ENCODE measurements around the gene GABRD.
"Not testable (repeated sequence)": the region's sequence is repeated elsewhere in the genome, so short reads cannot be mapped to it uniquely, and the experiment has no call there.

GABRD gene, protein sequence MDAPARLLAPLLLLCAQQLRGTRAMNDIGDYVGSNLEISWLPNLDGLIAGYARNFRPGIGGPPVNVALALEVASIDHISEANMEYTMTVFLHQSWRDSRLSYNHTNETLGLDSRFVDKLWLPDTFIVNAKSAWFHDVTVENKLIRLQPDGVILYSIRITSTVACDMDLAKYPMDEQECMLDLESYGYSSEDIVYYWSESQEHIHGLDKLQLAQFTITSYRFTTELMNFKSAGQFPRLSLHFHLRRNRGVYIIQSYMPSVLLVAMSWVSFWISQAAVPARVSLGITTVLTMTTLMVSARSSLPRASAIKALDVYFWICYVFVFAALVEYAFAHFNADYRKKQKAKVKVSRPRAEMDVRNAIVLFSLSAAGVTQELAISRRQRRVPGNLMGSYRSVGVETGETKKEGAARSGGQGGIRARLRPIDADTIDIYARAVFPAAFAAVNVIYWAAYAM

DNA sequence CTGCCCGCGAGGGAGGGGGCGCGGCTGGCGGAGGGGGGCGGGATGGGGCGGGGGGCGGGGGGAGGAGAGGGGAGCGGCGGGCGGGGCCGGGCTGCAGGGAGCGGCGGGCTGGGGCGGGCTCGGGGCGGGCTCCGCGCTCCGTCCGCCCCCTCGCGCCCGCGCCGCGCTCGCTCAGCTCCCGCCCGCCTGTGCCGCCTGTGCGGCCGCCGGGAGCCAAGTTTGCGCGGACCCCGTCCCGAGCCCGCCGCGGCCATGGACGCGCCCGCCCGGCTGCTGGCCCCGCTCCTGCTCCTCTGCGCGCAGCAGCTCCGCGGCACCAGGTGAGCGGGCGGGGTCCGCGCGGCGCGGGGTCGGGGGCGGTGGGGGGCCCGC is at the start of gene GABRD:
Gene GABRD, plus strand, starts transcription at position 174 of the 372 bp plus-strand sequence. Its CDS starts 79 bp downstream, at position 253.
- no peak for DNase-seq (ENCODE audit: low spot score)

DNA sequence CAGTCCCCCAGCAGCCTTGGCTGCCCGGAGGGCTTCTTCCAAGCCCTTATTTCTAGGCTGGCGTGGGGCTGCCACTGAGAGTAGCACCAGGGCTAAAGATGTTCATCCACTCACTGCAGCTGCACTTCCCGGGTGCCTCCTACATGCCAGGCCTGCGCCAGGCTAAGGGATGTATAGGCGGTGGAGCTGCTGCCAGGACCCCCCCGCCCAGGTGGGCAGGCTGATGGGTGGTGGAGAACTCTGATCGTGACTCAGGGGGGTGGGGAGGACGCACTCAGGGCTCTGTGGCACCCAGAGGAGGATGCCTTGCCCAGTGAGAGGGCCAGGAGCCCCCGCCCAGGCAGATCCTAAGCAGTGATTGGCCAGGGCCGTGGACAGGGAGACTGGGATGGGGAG is 49.6 kb upstream of the GABRD start:
- DNase-seq (ENCODE audit: low spot score) = no peak

DNA sequence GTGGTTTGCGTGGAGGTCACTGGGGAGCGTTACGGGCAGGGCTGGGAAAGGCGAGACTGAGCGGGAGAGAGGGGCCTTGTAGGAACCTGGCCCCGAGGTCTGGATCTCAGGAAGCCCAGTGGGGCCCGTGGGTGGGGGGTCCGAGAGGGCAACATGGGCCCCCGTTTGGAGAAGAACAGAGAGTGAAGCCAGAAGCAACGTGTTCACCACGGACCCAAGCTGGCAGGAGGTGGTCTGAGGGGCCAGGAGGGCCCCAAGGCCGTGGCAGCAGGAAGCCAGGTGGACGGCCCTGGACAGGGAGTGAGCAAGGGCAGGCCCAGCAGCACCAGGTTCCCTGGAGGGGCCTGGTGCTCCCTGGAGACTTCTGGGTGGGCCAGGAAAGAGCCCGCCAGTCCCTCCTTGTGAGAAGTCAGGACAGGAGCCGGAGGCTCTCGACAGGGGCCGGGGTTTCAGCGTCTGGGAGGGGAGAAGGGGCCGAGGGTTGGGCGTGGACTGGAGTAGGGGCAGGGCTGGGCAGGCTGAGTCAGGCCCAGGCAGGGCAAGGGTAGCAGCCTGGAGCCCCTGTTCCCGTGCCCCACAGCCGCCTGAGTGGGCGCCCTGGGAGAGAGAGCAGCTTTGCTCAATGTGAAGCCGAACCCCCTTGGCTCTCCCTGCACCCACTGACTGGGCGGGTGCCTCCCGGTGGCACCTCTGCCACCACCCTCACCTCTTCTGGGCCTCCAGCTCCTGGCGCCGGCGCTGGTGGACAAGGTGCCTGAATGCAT is 49.0 kb upstream of the GABRD start:
- DNase-seq (ENCODE audit: low spot score) = no peak

DNA sequence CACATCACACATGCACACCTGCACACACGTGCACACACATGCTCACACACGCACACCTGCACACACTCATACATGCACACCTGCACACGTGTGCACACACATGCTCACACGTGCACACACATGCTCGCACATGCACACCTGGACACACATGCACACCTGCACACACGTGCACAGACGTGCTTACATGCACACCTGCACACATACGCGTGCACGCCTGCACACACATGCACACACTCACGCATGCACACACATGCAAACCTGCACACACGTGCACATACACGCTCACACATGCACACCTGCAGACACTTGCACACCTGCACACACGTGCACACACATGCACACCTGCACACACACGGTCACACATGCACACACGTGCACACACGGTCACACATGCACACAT is 48.1 kb upstream of the GABRD start:
- DNase-seq (ENCODE audit: low spot score) = no peak

DNA sequence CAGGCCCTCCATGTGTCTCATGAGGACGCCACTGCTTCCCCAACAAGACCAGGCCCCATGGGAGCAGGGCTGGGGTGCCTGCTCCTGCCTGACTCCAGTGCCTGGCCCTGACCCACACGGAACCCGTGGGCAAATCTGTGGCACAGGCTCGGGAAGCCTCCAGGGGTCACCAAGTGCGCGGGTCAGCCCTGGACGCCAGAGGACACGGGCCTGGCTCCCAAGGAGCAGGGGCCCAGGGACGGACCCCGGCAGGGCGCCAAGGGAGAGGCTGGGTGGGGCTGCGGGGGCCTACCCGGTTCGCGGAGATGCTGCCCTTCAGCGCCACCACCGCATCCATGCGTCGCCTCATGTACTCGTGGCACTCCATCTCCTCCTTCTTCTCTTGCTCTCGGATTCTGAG is 47.5 kb upstream of the GABRD start:
- no peak for DNase-seq (ENCODE audit: low spot score)

DNA sequence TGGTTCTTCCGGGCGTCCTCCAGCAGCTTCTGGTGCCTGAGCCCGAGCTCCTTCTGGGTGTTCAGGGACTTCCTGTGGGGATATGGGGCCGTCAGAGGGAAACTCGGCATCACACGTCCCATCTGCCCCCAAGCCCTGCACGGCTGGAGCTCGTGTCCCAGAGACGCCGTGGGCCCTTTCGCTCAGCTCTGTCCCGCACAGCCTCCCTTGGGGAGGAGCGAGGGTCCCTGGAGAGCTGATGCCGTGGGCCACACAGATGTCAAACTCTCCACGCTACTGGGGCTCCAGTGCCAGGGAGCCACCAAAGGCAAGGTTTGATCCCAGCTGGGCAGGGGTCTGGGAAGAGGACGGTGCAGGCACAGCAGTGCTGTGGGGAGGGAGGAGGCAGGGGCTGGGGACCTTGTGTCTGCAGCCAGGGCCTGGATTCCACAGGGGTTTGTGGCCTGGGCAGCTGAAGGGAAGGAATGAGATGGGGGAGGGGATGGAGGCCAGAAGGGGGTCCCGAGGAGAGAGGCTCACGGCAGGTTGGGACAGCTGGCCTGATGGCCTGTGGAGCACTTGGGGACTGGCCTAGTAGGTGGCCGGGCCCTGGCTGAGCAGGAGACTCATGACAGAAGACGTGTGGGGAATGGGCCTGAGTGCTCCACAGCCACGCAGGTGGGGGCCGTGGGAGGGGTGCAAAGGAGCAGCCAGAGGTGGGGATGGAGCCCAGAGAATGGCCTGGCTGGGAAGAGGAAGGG is 46.0 kb upstream of the GABRD start:
- DNase-seq (ENCODE audit: low spot score) = no peak

DNA sequence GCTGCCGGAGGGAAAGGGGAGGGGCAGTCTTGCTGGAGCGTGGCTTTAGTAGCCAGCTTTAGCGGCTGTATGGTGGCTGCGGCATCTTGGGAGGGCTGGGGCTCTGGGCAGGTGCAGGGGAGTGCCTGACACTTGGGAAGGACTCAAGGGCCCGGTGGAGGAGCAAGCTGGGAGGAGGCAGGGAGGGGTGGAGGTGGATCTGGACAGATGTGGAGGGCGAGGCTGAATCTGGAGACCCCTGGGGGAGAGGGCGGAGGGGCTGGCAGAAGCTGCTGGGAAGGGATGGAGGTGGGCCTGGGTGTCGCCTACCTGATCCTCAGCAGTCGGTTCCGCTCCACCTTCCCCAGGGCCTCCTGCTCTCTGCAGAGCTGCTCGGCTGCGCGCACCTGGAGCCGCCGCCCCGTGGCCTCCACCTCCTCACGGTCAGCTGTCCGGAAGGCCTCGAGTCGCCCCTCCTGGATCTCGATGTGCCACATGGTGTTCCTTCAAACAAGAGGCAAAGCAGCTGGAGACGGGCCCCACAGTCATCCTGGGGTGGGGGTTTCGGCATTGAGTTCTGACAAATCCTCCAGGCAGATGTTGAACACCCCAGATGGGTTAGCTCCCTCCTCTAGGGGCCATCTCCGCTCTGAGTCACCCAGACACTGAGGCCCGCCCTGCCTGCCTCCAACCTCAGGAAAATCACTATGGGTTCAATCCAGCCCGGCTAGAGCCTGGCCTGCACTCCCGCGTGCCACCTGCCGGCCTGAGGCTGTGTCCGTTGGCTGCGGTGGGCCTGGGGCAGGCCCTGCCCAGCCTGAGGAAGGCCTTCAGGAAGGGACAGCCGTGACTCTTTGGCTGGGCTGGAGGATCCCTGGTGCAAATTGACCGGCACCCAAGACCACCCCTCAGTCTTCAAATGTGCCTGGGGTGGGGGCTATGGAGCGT is 45.2 kb upstream of the GABRD start:
- DNase-seq (ENCODE audit: low spot score) = no peak

DNA sequence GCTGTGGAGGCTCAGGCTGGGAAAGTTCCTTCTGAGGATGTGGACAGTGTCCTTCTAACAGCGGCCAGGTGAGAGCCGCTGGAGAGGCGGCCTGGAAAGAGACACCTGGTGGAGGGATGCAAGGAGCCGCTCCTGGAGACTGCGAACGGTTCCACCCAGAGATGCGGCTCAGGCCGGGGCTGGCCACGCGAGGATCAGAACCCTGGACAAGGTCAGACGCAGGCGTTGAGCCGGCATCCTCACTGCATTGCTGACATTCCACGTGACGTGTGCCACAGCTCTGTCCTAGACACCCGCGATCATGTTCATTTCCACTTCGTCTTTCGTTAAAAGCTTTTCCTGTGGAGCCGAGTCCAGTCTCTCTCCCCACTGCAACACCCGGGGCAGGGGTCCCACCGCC is 44.3 kb upstream of the GABRD start:
- no peak for DNase-seq (ENCODE audit: low spot score)

DNA sequence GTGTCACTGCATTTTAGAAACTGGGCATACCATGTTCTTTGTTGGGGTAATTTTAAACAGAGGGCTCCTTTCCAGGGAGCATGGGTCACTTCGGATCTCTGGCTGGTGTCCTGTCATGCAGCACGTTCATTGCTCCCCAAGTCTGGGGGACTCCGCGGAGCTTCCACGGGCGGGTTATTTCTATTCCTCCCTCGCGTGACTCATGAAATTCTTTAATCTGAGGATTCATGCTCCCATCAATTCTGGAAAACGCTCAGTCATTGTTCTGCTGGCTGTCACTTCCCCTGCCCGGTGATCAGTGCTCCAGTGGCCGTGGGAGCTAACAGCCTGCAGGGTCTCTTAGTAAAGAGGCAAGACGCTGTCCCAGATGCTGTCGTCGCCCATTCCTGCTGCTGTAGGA is 43.6 kb upstream of the GABRD start:
- no peak for DNase-seq (ENCODE audit: low spot score)

DNA sequence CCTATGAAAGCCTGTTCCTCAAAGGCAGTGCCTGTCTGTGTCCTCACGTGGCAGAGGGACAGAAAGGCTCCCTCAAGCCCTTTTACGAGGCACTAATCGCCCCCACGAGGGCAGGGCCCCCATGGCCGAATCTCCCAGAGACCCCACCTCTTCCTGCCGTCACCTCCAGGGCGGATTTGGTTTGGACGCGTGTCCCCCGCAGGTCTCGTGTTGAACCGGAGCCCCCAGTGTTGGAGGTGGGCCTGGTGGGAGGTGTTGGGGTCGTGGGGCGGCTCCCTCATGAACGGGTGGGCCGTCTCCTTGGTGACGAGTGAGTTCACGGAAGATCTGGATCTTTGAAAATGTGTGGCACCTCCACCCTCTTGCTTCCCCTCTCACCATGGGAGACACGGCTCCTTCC is 43.1 kb upstream of the GABRD start:
- DNase-seq (ENCODE audit: low spot score) = no peak

DNA sequence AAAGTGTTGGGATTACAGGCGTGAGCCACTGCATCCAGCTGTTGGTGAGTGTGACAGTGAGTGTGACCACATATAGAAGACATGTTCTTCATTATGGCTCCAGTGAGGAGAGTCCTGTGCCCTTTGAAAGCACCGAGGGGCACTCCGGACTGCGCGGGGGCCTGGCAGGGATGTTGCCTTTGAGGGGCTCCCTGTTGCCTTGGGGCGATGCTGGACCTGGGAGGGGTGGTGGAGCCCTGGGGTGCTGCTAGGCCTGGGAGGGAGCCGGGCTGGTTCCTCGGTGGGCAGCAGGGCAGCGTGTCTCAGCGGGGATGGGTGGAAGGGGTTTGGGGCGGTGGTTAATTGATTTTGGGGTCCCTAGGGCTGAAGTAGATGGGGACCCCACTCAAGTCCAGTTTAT is 41.0 kb upstream of the GABRD start:
- no peak for DNase-seq (ENCODE audit: low spot score)

DNA sequence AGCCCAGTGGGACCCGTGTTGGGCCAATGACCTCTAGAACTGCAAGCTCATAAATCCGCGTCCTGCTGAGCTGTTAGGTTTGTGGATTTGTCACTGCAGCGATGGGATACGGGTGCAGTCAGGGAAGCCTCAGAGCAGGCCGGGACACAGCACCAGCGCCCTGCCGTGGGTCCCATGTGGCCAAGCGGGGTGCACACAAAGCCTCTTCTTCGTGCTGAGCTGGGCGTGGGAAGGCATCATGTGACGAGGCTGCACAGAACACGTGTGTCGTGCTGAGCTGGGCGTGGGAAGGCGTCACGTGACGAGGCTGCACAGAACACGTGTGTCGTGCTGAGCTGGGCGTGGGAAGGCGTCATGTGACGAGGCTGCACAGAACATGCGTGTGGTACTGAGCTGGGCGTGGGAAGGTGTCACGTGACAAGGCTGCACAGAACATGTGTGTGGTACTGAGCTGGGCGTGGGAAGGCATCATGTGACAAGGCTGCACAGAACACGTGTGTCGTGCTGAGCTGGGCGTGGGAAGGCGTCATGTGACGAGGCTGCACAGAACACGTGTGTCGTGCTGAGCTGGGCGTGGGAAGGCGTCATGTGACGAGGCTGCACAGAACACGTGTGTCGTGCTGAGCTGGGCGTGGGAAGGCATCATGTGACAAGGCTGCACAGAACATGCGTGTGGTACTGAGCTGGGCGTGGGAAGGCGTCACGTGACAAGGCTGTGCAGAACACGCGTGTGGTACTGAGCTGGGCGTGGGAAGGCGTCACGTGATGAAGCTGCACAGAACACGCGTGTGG is 40.3 kb upstream of the GABRD start:
- DNase-seq (ENCODE audit: low spot score) = not testable (repeated sequence)

DNA sequence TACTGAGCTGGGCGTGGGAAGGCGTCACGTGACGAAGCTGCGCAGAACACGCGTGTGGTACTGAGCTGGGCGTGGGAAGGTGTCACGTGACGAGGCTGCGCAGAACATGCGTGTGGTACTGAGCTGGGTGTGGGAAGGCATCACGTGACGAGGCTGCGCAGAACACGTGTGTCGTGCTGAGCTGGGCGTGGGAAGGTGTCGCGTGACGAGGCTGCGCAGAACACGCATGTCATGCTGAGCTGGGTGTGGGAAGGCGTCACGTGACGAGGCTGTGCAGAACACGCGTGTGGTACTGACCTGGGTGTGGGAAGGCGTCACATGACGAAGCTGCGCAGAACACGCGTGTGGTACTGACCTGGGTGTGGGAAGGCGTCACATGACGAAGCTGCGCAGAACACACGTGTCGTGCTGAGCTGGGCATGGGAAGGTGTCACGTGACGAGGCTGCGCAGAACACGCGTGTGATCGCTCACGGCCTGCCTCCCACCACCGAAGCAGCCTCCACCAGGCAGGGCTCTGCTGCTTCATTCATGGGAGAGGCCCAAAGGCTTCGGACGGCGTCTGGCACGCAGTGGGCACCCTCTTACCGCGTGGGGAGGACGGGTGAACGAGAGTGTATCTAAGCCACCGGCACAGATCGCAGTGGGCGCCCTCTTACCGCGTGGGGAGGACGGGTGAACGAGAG is 39.5 kb upstream of the GABRD start:
- DNase-seq (ENCODE audit: low spot score) = no peak

DNA sequence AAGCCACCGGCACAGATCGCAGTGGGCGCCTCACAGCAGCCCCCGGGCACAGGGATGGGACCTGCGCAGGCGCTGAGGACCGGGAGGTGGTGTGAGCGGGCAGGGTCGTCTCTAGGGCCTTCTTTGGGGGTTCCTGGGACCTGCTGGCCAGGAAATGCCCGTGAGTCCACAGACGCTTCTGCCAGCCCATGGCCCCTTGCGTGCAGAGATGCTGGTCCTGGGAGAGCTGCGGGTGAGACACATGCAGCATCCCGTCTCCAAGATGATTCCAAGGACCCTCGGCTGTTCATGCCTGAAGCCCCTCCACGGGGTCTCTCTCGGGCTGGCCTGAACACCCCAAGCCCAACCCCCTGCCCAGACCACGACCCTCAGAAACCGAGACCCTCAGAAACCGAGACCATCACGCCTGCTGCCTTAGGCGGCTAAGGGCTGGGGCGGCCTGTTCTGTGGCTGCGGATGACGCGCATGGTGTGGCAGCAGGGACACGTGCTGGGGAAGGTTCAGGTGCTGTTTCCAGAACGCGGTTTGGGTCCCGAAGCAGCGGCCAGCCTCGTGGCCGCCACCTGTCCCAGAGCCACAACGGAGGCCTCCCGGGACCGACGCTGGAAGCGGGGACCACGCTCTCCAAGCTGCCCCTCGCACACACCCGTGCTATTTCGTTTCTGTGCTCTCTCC is 38.5 kb upstream of the GABRD start:
- no peak for DNase-seq (ENCODE audit: low spot score)

DNA sequence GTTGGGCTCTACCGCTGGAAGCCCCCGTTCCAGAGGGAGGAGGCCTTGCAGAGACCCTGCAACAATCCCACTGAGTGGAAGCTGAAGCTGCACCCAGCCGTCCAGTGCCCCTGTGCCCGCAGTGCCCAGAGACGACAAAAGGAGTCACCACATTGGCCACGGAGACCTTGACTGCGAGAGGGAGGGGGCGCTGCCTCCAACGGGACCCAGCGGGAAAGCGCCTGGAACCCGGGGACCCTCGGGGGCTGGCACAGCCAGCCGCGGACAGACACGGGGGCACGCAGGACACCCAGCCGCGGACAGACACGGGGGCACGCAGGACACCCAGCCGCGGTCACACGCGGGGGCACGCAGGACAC is 38.0 kb upstream of the GABRD start:
- DNase-seq (ENCODE audit: low spot score) = no peak

DNA sequence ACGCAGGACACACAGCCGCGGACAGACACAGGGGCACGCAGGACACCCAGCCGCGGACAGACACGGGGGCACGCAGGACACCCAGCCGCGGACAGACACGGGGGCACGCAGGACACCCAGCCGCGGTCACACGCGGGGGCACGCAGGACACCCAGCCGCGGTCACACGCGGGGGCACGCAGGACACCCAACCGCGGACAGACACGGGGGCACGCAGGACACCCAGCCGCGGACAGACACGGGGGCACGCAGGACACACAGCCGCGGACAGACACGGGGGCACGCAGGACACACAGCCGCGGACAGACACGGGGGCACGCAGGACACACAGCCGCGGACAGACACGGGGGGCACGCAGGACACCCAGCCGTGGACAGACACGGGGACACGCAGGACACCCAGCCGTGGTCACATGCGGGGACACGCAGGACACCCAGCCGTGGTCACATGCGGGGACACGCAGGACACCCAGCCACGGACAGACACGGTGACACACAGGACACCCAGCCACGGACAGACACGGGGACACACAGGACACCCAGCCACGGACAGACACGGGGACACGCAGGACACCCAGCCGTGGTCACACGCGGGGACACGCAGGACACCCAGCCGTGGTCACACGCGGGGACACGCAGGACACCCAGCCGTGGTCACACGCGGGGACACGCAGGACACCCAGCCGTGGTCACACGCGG is 37.4 kb upstream of the GABRD start:
- not testable (repeated sequence) for DNase-seq (ENCODE audit: low spot score)

DNA sequence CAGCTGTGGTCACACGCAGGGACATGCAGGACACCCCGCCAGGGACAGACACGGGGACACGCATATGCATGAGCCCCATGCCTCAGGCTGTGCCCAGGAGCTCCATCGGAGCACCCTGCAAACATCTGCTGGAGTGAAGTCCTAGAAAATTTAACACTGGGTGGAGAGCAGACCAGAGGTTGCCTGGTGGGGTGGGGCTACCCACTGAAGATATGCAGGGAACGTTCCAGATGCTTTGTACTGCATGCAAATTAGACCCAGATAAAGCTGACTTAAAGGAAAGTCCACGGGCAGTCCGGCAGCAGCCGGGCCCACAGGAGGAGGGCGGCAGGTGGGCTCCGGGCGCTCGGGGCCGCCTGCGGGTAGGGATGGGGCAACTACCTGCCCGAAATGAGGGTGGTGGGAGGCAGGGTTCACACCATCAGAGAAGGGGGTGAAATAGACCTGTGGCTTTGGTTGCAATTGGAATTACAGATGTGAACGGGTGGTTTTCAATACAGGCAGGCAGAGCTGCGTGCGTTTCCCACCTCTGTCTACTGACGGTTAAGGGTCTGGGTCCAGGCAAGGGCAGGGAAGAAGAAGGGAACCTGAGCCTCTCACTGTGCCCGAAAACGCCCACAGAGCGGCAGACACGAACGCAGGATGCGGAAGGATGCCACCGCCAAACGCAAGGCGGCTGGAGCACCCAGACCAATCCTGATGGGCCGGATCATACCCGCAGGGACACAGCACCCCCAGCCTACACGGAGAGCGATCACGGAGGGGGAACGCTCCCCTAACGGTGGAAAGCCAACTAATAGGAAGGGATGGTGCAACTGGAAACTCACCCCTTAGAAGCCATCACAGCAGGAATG is 36.5 kb upstream of the GABRD start:
- DNase-seq (ENCODE audit: low spot score) = no peak

DNA sequence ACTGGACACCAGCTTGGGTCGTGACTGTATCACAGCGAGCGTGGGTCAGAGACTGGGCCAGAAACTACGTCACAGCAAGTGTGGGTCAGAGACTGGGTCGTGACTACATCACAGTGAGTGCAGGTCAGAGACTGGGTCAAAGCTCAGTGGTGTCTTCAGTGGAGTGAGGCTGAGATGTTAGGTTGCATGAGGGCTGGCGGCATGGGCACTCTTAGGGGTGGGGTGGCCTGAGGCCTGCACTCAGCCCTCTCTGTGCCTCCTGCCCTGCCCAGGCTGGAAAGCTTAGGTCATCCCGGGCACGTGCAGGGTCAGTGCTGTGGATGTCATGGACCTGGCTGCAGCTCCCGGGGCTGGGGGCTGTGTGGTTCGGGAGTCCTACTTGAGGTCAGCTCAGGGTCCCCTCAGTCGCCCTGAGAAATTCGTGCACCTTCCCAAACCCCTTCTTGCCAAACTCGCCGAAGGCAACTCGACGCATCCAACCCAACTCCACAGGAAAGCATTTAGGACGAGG is 34.5 kb upstream of the GABRD start:
- DNase-seq (ENCODE audit: low spot score) = no peak

All from CD4-positive, alpha-beta T cell treated with Interleukin-2 at 100 ng/mL for 4 hours (primary cell).